ENCODE data around the gene CTBS. TPM values are rescaled to one million over a fixed set of nuclear protein-coding genes. Genes with fewer than 3 reads are reported as not detected.
A peak's percentile ranks its signal among the peaks of the same experiment; 100 is the strongest.

The CTBS gene
- total RNA-seq, 2 experiments from 2014 or later = 27.2 to 28.1 TPM

- no peak overlapping the region for H3K4me3 Mint-ChIP-seq
- peaks cover 2% of the 10 kb centered on the region for H3K36me3 Mint-ChIP-seq (ENCODE audit: low read depth)
- H3K4me1 Mint-ChIP-seq = peaks cover 3% of the 10 kb centered on the region
- no peaks in the 10 kb centered on the region for H3K27me3 Mint-ChIP-seq
- H3K27ac Mint-ChIP-seq = no peak overlapping the region
- ChIA-PET POLR2A (interaction anchor here (1.4 kb wide), 1 partner anchor 9 kb away, joined by 12 read pairs; the partner anchor contains the start of gene CTBS), CTCF (interaction anchor here (0.9 kb wide), 1 partner anchor 189 kb away, joined by 3 read pairs; no protein-coding TSS in a partner anchor)
- DNase-seq = no peak
- H3K9me3 Mint-ChIP-seq = peaks cover 6% of the 10 kb centered on the region
Measured at GRCh38 chr1:84582802-84583587, 8.8 kb upstream of the CTBS start.

- Mint-ChIP-seq H3K4me1 (peaks cover 3% of the 10 kb centered on the region), H3K27me3 (no peaks in the 10 kb centered on the region), H3K9me3 (peaks cover 6% of the 10 kb centered on the region), H3K36me3 (ENCODE audit: low read depth) (peaks cover 2% of the 10 kb centered on the region), H3K4me3 (no peak overlapping the region), H3K27ac (no peak overlapping the region)
- no peak for DNase-seq
- ChIA-PET POLR2A (no interaction called here), CTCF (no interaction called here)
Measured at GRCh38 chr1:84581648-84582047, 7.4 kb upstream of the CTBS start.

DNA sequence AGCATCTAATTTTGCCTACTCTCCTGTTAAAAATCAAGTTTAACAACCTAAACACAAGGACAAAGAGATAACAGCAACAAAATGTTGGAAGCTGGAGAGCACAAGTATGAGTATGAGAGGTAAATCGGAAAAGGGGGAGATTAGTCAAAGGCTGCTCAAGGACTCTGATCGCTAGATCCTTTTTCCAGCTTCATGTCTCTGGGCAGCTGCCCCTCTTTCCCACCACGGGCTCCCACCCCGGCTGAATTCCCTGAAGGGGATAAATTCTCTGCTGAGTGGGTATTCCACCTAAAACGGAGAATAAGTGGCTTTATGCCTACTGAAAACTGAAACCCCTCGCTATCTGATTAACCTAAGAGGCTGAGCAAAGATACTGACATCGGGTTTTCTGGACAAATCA, 696 bp upstream of the CTBS start:
- no peak for DNase-seq
- Mint-ChIP-seq H3K9me3 (no peaks in the 10 kb centered on the region), H3K36me3 (ENCODE audit: low read depth) (peaks cover 39% of the 10 kb centered on the region), H3K27me3 (no peaks in the 10 kb centered on the region), H3K27ac (peak overlapping the region; percentile 100), H3K4me3 (peak overlapping the region; percentile 97), H3K4me1 (peaks cover 39% of the 10 kb centered on the region)
- CTCF ChIA-PET = interaction anchor here (1.7 to 3.7 kb wide), 2 partner anchors 70 to 431 kb away, joined by 6 to 27 read pairs; partner anchors contain the start of genes GNG5, PRKACB and SPATA1
- POLR2A ChIA-PET = interaction anchor here (0.7 to 5.6 kb wide), 21 partner anchors 8 to 701 kb away, joined by 3 to 209 read pairs (median 18); partner anchors contain the start of genes BCL10, GNG5, PRKACB and RPF1

GRCh38 chr1:84573481-84573966, 716 bp downstream of the CTBS start:
- ChIA-PET POLR2A (interaction anchor here (0.7 to 5.6 kb wide), 53 partner anchors 9 to 703 kb away, joined by 3 to 209 read pairs (median 5); partner anchors contain the start of genes BCL10, GNG5, PRKACB and RPF1), CTCF (interaction anchor here (1.0 to 3.7 kb wide), 9 partner anchors 23 to 438 kb away, joined by 3 to 27 read pairs (median 5); partner anchors contain the start of genes GNG5, PRKACB and SPATA1)
- H3K4me3 Mint-ChIP-seq = peak overlapping the region; percentile 97
- H3K9me3 Mint-ChIP-seq = no peaks in the 10 kb centered on the region
- H3K27ac Mint-ChIP-seq = peak overlapping the region; percentile 100
- DNase-seq = no peak
- peaks cover 39% of the 10 kb centered on the region for H3K4me1 Mint-ChIP-seq
- H3K27me3 Mint-ChIP-seq = no peaks in the 10 kb centered on the region
- peaks cover 46% of the 10 kb centered on the region for H3K36me3 Mint-ChIP-seq (ENCODE audit: low read depth)

- Mint-ChIP-seq H3K27me3 (no peaks in the 10 kb centered on the region), H3K36me3 (ENCODE audit: low read depth) (peaks cover 63% of the 10 kb centered on the region), H3K27ac (no peak overlapping the region), H3K4me1 (peaks cover 44% of the 10 kb centered on the region), H3K9me3 (no peaks in the 10 kb centered on the region), H3K4me3 (no peak overlapping the region)
- CTCF ChIA-PET = no interaction called here
- POLR2A ChIA-PET = interaction anchor here (5.0 to 5.6 kb wide), 2 partner anchors 66 to 90 kb away, joined by 89 to 209 read pairs; partner anchors contain the start of genes GNG5, RPF1 and SPATA1
- DNase-seq = no peak
Measured at GRCh38 chr1:84571150-84571535, 3.1 kb downstream of the CTBS start.

DNA sequence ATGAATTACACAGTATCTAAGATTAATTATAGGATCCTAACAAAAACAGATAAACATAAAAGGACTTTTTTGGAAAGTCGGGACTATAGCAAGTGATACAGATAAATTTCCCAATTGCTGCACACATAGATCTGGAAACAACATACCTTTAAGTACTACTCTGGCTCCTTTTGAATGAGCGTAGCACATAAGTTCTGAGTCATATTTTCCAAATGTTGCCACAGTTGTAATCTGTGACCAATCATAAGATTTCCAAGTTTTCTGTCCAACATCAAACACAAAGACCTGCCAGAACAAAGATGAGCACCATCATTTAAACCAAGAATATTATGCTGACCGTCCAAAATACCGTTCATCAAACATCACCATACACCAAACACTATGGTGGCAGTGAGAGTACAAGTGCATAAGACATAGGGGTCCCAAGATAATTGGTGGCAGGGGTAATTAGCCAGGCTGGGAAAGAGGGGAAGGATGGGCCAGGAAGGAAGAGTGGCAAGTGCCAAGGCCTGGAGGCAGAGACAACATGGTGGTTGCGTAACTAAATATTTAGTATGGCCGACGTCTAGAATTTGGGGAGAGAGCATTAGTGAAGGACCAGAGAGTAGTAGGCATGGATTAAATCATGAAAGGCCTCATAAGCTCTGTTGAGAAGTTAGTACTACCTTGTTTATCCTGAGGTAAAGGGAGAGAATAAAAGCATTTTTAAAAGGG, 3.6 kb downstream of the CTBS start:
- H3K27me3 Mint-ChIP-seq = no peaks in the 10 kb centered on the region
- H3K36me3 Mint-ChIP-seq (ENCODE audit: low read depth) = peaks cover 68% of the 10 kb centered on the region
- no peaks in the 10 kb centered on the region for H3K9me3 Mint-ChIP-seq
- POLR2A ChIA-PET = interaction anchor here (5.0 kb wide), 1 partner anchor 66 kb away, joined by 209 read pairs; the partner anchor contains the start of genes GNG5 and SPATA1
- H3K4me1 Mint-ChIP-seq = peaks cover 44% of the 10 kb centered on the region
- H3K27ac Mint-ChIP-seq = no peak overlapping the region
- DNase-seq = no peak
- CTCF ChIA-PET = no interaction called here
- H3K4me3 Mint-ChIP-seq = no peak overlapping the region

GRCh38 chr1:84569216-84569615, 5.0 kb downstream of the CTBS start:
- ChIA-PET CTCF (no interaction called here), POLR2A (no interaction called here)
- H3K9me3 Mint-ChIP-seq = no peaks in the 10 kb centered on the region
- H3K36me3 Mint-ChIP-seq (ENCODE audit: low read depth) = peaks cover 68% of the 10 kb centered on the region
- H3K4me1 Mint-ChIP-seq = peaks cover 32% of the 10 kb centered on the region
- no peak for DNase-seq
- no peaks in the 10 kb centered on the region for H3K27me3 Mint-ChIP-seq
- no peak overlapping the region for H3K4me3 Mint-ChIP-seq
- no peak overlapping the region for H3K27ac Mint-ChIP-seq

DNA sequence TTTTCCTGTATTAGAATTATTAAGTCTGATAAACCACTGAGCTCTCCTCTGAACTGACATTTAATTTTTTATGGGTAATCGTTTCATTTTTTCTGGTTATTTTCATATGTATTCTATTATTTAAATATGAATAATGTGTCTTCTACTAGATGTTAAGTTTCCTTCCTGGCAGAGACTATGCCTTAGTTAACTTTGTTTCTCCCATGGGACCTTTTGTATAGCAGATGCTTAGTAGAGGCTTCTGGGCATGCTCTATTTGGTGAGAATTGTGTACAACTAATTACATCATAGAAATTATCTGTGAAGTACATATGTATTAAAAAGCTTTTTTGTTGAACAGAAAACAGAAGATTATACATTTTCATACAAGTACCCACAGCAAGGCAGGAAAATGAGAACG, 23.4 kb downstream of the CTBS start:
- no peak overlapping the region for H3K27ac Mint-ChIP-seq
- no peaks in the 10 kb centered on the region for H3K27me3 Mint-ChIP-seq
- DNase-seq = no peak
- peaks cover 13% of the 10 kb centered on the region for H3K36me3 Mint-ChIP-seq (ENCODE audit: low read depth)
- POLR2A ChIA-PET = interaction anchor here (0.7 kb wide), 1 partner anchor 23 kb away, joined by 4 read pairs; the partner anchor contains the start of gene CTBS
- H3K4me3 Mint-ChIP-seq = no peak overlapping the region
- CTCF ChIA-PET = no interaction called here
- H3K9me3 Mint-ChIP-seq = no peaks in the 10 kb centered on the region
- no peaks in the 10 kb centered on the region for H3K4me1 Mint-ChIP-seq

DNA sequence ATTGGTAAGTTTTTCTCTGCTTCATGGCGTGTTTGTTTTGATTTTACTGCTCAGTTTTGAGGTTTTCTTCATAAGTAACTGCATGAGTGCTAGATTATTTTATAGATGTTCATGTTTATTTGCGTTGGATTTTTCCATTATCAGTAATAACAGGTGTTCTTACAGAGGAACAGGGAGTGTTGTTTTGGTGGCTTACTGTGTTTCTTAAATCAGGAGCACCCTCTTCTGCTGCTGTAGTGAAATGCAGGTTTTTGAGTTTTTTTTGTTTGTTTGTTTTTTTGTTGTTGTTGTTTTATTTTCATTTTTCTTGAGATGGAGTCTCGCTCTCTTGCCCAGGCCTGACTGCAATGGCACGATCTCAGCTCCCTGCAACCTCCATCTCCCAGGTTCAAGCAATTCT, 32.6 kb downstream of the CTBS start:
- ChIA-PET POLR2A (interaction anchor here (1.0 kb wide), 1 partner anchor 32 kb away, joined by 4 read pairs; the partner anchor contains the start of gene CTBS), CTCF (interaction anchor here (1.5 to 1.7 kb wide), 2 partner anchors 8 to 99 kb away, joined by 4 to 6 read pairs; no protein-coding TSS in a partner anchor)
- Mint-ChIP-seq H3K27ac (no peak overlapping the region), H3K27me3 (no peaks in the 10 kb centered on the region), H3K4me3 (no peak overlapping the region), H3K36me3 (ENCODE audit: low read depth) (peaks cover 34% of the 10 kb centered on the region), H3K9me3 (no peaks in the 10 kb centered on the region), H3K4me1 (peaks cover 24% of the 10 kb centered on the region)
- no peak for DNase-seq

- H3K9me3 Mint-ChIP-seq = no peaks in the 10 kb centered on the region
- peaks cover 32% of the 10 kb centered on the region for H3K36me3 Mint-ChIP-seq (ENCODE audit: low read depth)
- DNase-seq = no peak
- H3K4me3 Mint-ChIP-seq = no peak overlapping the region
- CTCF ChIA-PET = interaction anchor here (1.8 kb wide), 1 partner anchor 99 kb away, joined by 5 read pairs; no protein-coding TSS in a partner anchor
- no peak overlapping the region for H3K27ac Mint-ChIP-seq
- POLR2A ChIA-PET = interaction anchor here (1.1 kb wide), 1 partner anchor 33 kb away, joined by 3 read pairs; no protein-coding TSS in a partner anchor
- no peaks in the 10 kb centered on the region for H3K27me3 Mint-ChIP-seq
- H3K4me1 Mint-ChIP-seq = peaks cover 25% of the 10 kb centered on the region
Measured at GRCh38 chr1:84540759-84541158, 33.5 kb downstream of the CTBS start.

GRCh38 chr1:84539972-84540371, 34.3 kb downstream of the CTBS start:
- H3K36me3 Mint-ChIP-seq (ENCODE audit: low read depth) = peaks cover 34% of the 10 kb centered on the region
- peaks cover 26% of the 10 kb centered on the region for H3K4me1 Mint-ChIP-seq
- H3K4me3 Mint-ChIP-seq = no peak overlapping the region
- H3K27ac Mint-ChIP-seq = no peak overlapping the region
- ChIA-PET POLR2A (interaction anchor here (1.1 kb wide), 1 partner anchor 34 kb away, joined by 3 read pairs; no protein-coding TSS in a partner anchor), CTCF (interaction anchor here (1.8 kb wide), 1 partner anchor 98 kb away, joined by 5 read pairs; no protein-coding TSS in a partner anchor)
- no peaks in the 10 kb centered on the region for H3K9me3 Mint-ChIP-seq
- H3K27me3 Mint-ChIP-seq = no peaks in the 10 kb centered on the region
- DNase-seq = no peak

DNA sequence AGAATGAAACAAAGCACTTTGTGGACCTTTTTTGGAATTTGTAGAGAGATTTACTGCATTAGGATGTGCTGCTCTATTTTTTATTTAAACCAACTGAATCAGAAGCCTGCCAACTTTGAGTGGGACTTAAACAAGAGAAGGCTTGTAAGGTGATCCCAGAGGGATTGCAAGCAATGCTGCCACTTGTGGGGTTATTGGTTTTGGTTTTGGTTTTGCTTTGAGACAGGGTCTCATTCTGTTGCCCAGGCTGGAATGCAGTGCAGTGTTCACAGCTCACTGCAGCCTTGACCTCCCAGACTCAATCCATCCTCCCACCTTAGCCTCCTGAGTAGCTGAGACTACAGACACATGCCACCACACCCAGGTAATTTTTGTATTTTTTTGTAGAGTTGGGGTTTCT, 35.6 kb downstream of the CTBS start:
- Mint-ChIP-seq H3K4me3 (no peak overlapping the region), H3K9me3 (no peaks in the 10 kb centered on the region), H3K27ac (no peak overlapping the region), H3K27me3 (no peaks in the 10 kb centered on the region), H3K36me3 (ENCODE audit: low read depth) (peaks cover 31% of the 10 kb centered on the region), H3K4me1 (peaks cover 25% of the 10 kb centered on the region)
- POLR2A ChIA-PET = no interaction called here
- no peak for DNase-seq
- CTCF ChIA-PET = interaction anchor here (1.2 kb wide), 1 partner anchor 97 kb away, joined by 3 read pairs; no protein-coding TSS in a partner anchor

Measured in activated CD4-positive, alpha-beta memory T cell treated with anti-CD3 and anti-CD28 coated beads, Interleukin-2, amount 10 ng/mL, durations not matched to agents 7 days and 5 days (primary cell).